GM19395 (cell line): Measurements from ENCODE around the gene OTUB2.
A peak's percentile ranks its signal among the peaks of the same experiment; 100 is the strongest.

Source experiments
- ATAC-seq: cut with Tn5 transposase; IDR thresholded peaks from one replicate; pipeline ENCODE4 v1.9.1; 2021; ENCODE audit warnings: mild to moderate bottlenecking, moderate library complexity; ENCODE audit not compliant: unreplicated experiment

OTUB2 gene

GRCh38 chr14:94026173-94026888 is at the start of gene OTUB2:
TSS of gene OTUB2 (plus strand) at chr14:94026340. CDS start at chr14:94026538, 198 bp downstream.
- ATAC-seq = peak; percentile 99

GRCh38 chr14:93976477-93977057 is 49.6 kb upstream of the OTUB2 start, which contains the start of gene ASB2:
TSS of gene ASB2 (minus strand) at chr14:93976570. CDS start at chr14:93964539, 12,031 bp downstream.
- peak; percentile 22 for ATAC-seq

- no peak for ATAC-seq
Observed at GRCh38 chr14:93977171-93977570, 49.0 kb upstream of the OTUB2 start.

GRCh38 chr14:93977790-93978581 is 48.2 kb upstream of the OTUB2 start:
- ATAC-seq = peak; percentile 62

DNA sequence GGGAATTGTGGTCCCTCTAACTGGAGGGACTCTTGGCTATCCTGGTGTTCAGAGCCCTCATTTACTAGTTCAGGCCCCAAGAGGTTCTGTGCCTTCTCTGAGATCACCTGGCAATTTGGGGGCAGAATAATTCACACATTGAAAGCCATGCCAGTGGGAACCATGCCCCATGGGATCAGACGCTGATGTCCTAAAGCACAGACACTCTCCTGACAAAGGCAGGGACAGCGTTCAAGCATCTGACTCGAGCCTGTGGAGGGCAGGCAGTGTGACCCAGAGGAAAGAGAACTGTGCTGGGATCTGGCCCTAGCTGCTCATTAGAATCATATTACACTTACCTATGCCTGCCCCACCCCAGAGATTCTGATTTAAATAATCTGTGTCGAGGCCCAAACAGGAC is 47.4 kb upstream of the OTUB2 start:
- ATAC-seq = no peak

DNA sequence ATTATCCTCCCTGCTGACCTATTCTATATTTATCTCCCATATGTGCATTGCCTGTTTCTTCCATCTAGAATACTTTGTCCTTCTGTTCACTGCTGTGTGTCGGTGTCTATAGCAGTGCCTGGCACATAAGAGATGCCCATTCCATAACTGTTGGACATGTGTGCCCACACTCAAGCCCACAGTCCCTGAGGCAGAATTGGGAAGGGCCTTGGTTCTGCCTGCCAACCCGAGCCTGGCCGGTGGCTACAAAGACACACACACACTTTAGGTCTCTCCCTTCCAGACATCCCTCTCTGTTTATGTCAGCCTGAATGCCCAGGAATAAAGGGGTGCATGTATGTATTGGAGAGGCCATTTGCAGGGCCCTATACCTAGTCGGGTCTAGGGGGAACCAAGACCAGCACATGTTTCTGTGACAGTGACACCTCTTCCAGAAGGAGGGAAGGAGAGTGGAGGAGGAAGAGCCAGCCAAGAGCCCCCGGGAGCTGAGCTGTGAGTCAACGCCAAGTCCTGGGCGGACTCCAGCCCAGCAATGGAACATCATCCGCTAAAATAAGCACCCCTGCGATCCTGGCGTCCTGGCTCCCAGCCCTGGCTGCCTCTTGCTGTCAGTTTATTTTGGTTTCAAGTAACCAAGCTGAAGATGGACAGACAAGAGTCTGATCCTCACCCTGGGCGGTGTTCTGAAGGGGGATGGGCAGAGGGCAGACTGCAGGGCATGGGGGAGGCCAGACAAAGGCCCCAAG is 45.5 kb upstream of the OTUB2 start:
- ATAC-seq = no peak

DNA sequence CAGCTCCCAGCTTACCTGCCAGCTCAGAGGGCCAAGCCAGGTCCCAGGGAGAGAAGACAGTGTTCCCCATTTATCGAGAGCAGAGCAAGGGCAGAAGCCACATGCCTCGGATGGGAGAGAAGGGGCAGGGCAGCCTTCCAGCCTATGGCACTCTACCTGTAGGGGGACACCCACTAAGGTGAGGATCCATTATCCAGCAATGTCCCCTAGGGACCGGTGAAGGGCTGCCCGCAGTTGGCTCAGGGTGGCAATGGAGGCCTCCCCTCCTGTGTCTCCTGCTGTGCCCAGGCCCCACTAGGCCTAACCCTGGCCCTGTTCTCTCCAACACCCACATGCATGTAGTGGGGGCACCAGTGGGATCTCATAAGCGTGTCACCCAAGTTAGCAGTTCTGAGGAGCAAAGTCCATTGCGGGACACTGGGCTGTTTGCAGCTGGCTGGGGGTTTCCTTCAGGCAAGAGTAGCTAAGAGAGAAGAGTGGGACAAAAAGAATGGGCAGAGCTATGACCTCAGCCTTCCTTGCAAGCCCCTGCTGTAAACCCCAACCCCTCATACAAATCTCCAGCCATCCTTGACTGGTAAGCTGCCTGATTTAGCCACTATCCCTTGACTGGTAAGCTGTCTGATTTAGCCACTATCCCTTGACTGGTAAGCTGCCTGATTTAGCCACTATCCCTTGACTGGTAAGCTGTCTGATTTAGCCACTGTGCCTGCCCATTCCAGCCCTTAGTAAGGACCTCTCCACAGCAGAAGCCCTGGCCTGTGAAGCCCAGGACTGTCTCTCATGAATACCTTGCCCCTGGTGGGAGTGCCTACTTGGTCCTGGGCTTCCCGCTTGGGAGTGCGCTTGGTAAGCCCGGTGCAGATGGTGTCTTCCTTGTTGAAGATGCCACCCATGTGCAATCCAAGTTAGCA is 44.6 kb upstream of the OTUB2 start:
- ATAC-seq = no peak

- ATAC-seq = no peak
Observed at GRCh38 chr14:93982230-93983007, 43.7 kb upstream of the OTUB2 start.

DNA sequence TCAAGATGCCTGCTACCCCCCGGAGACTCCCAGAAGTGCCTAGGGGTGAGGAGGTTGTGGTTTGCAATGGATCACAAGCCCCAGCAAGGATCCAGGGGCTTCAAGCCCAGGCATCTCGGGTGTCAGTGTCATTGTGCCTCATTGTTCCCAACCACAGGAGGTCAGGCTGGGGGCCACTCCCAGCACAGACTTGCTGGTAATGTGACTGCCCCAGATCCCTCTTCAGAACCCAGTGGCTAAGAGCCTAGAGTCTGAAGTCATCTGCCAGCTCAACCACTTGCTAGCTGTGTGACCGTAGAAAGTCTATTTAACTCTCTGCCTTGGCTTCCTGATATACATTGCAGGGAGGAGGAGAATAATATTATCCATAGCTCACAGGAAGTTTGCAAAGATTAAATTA is 42.1 kb upstream of the OTUB2 start:
- ATAC-seq = no peak

DNA sequence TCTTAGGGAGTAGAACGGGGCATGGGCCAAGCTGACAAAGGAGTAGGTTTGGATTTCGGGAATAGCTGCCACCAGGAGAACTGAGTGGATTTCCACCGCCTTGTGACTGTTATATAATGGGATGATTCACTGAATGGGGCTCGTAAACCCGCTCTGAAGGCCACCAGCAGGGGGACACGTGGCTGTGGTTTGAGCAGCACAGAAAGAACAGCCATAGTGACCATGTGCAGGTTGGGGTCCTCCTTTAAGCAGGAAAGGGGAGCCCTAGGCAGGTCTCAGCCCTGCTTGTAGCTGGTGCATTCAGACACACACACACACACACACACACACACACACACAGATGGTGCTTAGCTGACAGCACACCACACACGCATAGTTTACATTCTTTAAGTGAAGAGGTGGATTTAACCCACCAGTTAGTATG is 41.1 kb upstream of the OTUB2 start:
- no peak for ATAC-seq

- no peak for ATAC-seq
Observed at GRCh38 chr14:93986955-93987354, 39.2 kb upstream of the OTUB2 start.

DNA sequence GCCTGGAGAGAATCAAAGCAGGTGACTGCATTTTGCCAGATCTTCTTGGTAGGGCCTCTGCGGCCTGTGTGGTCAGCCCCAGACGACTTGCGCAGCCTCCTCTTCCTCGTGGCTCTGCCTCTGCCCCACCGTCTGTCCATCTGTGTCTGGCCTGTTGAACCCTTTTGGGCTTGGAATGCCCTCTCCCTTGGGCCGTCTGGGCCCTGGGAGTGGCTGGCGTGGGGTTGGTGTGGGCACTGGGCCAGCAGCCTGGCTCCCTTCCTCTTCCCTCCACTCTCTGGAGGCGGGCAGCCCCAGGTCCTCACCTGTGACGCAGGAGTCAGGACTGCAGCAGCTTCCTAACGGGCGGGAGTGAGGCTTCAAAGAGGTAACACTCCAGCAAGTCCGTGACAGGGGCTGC is 38.8 kb upstream of the OTUB2 start:
- no peak for ATAC-seq

GRCh38 chr14:93987815-93988476 is 38.2 kb upstream of the OTUB2 start:
- ATAC-seq = no peak

GRCh38 chr14:93989939-93990338 is 36.2 kb upstream of the OTUB2 start:
- ATAC-seq = no peak

DNA sequence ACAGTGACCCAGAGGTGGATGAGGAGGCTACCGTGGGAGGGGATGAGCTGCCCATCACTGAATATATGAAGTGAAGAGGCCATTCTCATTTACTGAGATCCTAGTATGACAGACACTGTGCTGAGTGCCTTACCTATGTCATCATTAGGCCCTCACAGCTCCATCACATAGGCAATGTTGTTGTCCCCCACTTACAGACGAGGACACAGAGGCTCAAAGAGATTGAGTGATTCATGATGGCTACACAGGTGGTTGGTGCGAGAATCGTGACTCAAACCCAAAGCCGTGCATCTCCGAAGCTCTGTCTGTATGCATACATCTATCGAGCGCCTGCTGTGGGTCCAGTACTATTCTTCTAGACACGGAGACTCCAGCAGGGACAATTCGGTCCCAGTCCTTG is 34.9 kb upstream of the OTUB2 start:
- no peak for ATAC-seq

- ATAC-seq = no peak
Observed at GRCh38 chr14:93991649-93992048, 34.5 kb upstream of the OTUB2 start.

DNA sequence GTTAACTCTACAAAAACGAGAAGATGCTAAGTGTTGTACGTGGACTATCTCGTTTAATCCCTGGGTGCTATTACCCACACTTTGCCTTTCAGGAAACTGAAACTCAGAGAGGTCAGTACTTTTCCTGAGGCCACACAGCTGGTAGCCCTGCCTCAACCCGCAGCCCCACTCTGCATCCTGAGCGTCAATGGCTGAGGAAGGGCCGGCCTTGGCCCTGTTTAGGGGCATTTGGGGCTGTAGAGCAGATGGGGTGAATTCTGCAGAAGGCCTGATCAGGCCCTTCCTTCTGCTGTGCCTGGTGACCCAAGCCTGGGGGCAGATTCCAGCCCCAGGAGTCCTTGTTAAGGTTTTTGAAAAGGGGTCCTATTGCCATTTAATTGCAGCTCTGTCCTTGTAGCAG is 32.8 kb upstream of the OTUB2 start:
- ATAC-seq = no peak

GRCh38 chr14:93994919-93995682 is 31.0 kb upstream of the OTUB2 start:
- no peak for ATAC-seq
